ENCODE measurements around the gene ROBO2. TPM values are rescaled to one million over a fixed set of nuclear protein-coding genes. Genes with fewer than 3 reads are reported as not detected.

Gene ROBO2
- total RNA-seq, 1 experiment from 2014 or later, result not detected

DNA sequence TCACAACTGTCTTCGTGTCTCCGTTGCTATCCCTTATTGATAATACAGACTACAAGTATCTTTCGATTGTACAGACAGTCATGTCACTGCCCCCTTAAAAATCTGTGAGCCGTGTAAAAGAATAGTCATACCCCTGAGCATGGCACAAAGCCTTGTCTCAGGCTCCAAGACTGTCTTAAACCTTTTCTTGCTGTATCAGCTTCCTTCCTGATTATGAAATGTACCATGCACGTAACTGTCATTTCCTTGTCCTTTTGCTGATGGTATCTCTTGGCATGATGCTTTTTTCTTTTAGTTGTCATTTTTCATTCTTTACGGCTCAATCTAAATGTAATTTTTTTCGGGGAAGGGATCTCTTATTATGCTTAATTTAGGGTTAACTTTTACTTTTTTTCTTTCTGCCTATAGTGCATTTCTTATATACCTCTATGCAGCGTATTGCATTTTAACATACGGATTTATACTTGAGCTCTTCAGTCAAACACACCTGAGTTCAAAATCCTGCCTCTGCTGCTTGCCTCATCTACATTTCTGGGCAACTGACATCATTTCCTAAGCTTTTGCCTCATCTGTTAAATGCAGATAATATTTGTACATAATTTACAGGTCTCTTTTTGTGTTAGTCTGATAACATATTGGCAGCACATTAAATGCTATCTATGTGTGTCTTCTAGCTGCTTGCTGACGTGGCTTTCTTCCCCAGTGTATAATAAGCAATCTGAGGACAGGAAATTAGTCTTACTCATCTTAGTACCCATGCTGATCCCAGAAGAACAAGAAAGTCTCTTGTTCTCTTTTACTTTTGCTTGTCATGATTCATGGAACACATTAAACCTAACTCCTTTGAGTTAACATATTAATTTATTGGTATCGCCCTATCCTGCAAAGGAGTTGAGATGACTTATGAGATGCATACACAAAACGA lies 57.3 kb downstream of the ROBO2 start:
- intact Hi-C loops (cut with micrococcal nuclease), result no loop called here
- TF ChIP-seq EZH2phosphoT487 (IDR thresholded peaks at IDR 0.05; ENCODE audit: borderline replicate concordance) (no peak), SIN3A (IDR thresholded peaks at IDR 0.05; ENCODE audit: low read depth) (no peak), JUND (IDR thresholded peaks at IDR 0.05) (no peak), SRF (IDR thresholded peaks at IDR 0.05; ENCODE audit: low read depth) (no peak), POLR2AphosphoS5 (IDR thresholded peaks at IDR 0.05; ENCODE audit: low read depth, low read length) (no peak), FOSL1 (IDR thresholded peaks at IDR 0.05; ENCODE audit: low read depth) (no peak)
- TF ChIP-seq, protein P1, sequence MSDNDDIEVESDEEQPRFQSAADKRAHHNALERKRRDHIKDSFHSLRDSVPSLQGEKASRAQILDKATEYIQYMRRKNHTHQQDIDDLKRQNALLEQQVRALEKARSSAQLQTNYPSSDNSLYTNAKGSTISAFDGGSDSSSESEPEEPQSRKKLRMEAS (IDR thresholded peaks at IDR 0.05), result no peak
- no peak overlapping the region for H3K4me3 ChIP-seq (replicated peaks in 1 of 2; ENCODE audit: low read depth in 1 of 2, low read length in 2 of 2)
- ChIA-PET RAD21 (ENCODE audit: low non-redundant PET in 1 of 2, low total read pairs in 2 of 2, uncharacterized antibody in 2 of 2, unreplicated experiment in 2 of 2) (no interaction called here), CTCF (no interaction called here), POLR2A (no interaction called here)
- DNase-seq (ENCODE audit: low read depth, low spot score) (no peak), ATAC-seq (no peak)
- no peak overlapping the region for H3K4me2 ChIP-seq (ENCODE audit: low read length)
- H3K79me2 ChIP-seq (ENCODE audit: insufficient read depth, low read length), result no peaks in the 10 kb centered on the region
- H3K27ac ChIP-seq (ENCODE audit: low read depth, low read length), result no peak overlapping the region
- H3K9me2 ChIP-seq (ENCODE audit: insufficient read depth), result no peaks in the 10 kb centered on the region
- H3K9me3 ChIP-seq (ENCODE audit: control insufficient read depth in 1 of 2, insufficient read depth in 1 of 2, low read depth in 1 of 2, low read length in 2 of 2), result peaks cover 17 to 22% of the 10 kb centered on the region in 2 experiments; a peak in 3 of 4 replicates
- H4K20me1 ChIP-seq (ENCODE audit: insufficient read depth), result no peaks in the 10 kb centered on the region
- BruUV-seq (replicated peaks), result no TSS peak
- H2AFZ ChIP-seq (ENCODE audit: low read depth, low read length, poor library complexity, severe bottlenecking), result no peak overlapping the region
- no peaks in the 10 kb centered on the region for H3K4me1 ChIP-seq (ENCODE audit: control insufficient read depth in 1 of 2, insufficient read depth in 2 of 2, low read length in 2 of 2)
- H3K27me3 ChIP-seq (ENCODE audit: insufficient read depth, low read length), result no peaks in the 10 kb centered on the region
- no peak overlapping the region for H3K9ac ChIP-seq (ENCODE audit: low read length)
- H3K36me3 ChIP-seq (ENCODE audit: control insufficient read depth in 1 of 2, insufficient read depth in 2 of 2, low read length in 2 of 2), result no peaks in the 10 kb centered on the region

DNA sequence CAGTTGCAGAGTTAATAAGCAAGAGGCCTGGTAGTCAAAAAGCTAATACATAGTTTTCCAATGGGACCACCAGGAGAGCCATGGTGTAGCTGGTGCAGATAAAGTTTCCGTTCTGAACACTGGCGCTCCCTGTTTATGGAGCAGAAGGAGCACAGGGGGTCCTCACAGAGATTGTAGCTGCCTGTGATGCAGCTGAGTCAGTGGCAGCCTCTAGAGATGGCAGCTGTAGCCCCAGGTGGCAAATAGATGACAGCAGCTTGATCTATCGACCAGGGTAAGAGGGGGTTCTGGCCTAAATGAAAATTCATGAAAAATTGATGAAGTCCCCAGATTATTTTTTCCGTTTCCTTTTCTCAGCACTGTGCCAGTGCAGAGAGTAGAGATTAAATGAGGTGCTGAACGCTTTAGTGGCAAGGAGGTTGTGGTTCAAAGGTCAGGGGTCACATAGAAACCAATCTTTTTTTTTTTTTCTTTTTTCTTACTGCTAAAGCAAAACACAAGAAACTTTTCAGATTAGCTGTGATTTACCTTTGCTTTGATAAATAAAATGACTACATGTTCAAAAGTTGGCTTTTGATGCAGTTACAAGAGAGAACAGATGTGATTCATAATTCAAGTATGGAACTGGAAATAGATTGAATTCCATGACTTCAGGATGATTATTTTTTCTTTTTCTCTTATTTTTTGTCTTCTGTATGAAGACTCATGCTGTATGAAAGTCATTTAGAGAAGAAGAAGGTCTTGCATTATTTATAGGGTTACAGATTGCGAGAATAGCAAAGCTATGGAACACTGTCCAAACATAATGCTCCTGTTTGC lies 63.3 kb downstream of the ROBO2 start:
- H3K9ac ChIP-seq (ENCODE audit: low read length), result no peak overlapping the region
- H3K27ac ChIP-seq (ENCODE audit: low read depth, low read length), result no peak overlapping the region
- H3K27me3 ChIP-seq (ENCODE audit: insufficient read depth, low read length), result no peaks in the 10 kb centered on the region
- ChIA-PET POLR2A (no interaction called here), RAD21 (ENCODE audit: low non-redundant PET in 1 of 2, low total read pairs in 2 of 2, uncharacterized antibody in 2 of 2, unreplicated experiment in 2 of 2) (no interaction called here), CTCF (no interaction called here)
- no peaks in the 10 kb centered on the region for H3K4me1 ChIP-seq (ENCODE audit: control insufficient read depth in 1 of 2, insufficient read depth in 2 of 2, low read length in 2 of 2)
- DNase-seq (ENCODE audit: low read depth, low spot score) (no peak), ATAC-seq (no peak)
- no peaks in the 10 kb centered on the region for H3K9me2 ChIP-seq (ENCODE audit: insufficient read depth)
- H3K4me3 ChIP-seq (replicated peaks in 1 of 2; ENCODE audit: low read depth in 1 of 2, low read length in 2 of 2), result no peak overlapping the region
- H3K4me2 ChIP-seq (ENCODE audit: low read length), result no peak overlapping the region
- TF ChIP-seq, protein P2, sequence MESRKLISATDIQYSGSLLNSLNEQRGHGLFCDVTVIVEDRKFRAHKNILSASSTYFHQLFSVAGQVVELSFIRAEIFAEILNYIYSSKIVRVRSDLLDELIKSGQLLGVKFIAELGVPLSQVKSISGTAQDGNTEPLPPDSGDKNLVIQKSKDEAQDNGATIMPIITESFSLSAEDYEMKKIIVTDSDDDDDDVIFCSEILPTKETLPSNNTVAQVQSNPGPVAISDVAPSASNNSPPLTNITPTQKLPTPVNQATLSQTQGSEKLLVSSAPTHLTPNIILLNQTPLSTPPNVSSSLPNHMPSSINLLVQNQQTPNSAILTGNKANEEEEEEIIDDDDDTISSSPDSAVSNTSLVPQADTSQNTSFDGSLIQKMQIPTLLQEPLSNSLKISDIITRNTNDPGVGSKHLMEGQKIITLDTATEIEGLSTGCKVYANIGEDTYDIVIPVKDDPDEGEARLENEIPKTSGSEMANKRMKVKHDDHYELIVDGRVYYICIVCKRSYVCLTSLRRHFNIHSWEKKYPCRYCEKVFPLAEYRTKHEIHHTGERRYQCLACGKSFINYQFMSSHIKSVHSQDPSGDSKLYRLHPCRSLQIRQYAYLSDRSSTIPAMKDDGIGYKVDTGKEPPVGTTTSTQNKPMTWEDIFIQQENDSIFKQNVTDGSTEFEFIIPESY (IDR thresholded peaks at IDR 0.05; ENCODE audit: extremely low read depth, insufficient replicate concordance, low read length), result no peak
- no peak for TF ChIP-seq JUND (IDR thresholded peaks at IDR 0.05)
- H4K20me1 ChIP-seq (ENCODE audit: insufficient read depth), result no peaks in the 10 kb centered on the region
- H3K36me3 ChIP-seq (ENCODE audit: control insufficient read depth in 1 of 2, insufficient read depth in 2 of 2, low read length in 2 of 2), result no peaks in the 10 kb centered on the region
- peaks cover 8 to 9% of the 10 kb centered on the region in 2 experiments; a peak in 2 of 4 replicates for H3K9me3 ChIP-seq (ENCODE audit: control insufficient read depth in 1 of 2, insufficient read depth in 1 of 2, low read depth in 1 of 2, low read length in 2 of 2)
- H2AFZ ChIP-seq (ENCODE audit: low read depth, low read length, poor library complexity, severe bottlenecking), result no peak overlapping the region
- intact Hi-C loops (cut with micrococcal nuclease), result no loop called here
- no TSS peak for BruUV-seq (replicated peaks)
- no peaks in the 10 kb centered on the region for H3K79me2 ChIP-seq (ENCODE audit: insufficient read depth, low read length)

All from HCT116 (cell line).